Measurements from ENCODE around the gene SRRT.

DNA sequence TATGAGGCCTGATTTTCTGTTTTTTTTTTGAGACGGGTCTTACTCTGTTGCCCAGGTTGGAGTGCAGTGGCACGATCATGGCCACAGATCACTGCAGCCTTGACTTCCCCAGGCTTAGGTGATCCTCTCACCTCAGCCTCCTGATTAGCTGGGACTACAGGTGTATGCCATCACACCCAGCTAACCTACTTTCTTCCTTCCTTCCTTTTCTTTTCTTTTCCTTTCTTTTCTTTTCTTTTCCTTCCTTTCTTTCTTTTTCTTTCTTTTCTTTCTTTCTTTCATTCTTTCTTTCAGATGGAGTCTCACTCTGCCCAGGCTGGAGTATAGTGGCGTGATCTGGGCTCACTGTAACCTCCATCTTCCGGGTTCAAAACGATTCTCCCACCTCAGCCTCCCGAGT is 3.8 kb downstream of the SRRT start:
- TF ChIP-seq, protein P1, sequence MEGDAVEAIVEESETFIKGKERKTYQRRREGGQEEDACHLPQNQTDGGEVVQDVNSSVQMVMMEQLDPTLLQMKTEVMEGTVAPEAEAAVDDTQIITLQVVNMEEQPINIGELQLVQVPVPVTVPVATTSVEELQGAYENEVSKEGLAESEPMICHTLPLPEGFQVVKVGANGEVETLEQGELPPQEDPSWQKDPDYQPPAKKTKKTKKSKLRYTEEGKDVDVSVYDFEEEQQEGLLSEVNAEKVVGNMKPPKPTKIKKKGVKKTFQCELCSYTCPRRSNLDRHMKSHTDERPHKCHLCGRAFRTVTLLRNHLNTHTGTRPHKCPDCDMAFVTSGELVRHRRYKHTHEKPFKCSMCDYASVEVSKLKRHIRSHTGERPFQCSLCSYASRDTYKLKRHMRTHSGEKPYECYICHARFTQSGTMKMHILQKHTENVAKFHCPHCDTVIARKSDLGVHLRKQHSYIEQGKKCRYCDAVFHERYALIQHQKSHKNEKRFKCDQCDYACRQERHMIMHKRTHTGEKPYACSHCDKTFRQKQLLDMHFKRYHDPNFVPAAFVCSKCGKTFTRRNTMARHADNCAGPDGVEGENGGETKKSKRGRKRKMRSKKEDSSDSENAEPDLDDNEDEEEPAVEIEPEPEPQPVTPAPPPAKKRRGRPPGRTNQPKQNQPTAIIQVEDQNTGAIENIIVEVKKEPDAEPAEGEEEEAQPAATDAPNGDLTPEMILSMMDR (IDR thresholded peaks at IDR 0.05; ENCODE audit: low read depth, low read length) = no peak
- no peak for TF ChIP-seq EZH2phosphoT487 (IDR thresholded peaks at IDR 0.05; ENCODE audit: low read depth)

All from OCI-LY3 (cell line).